Ishikawa (cell line): ENCODE data around the gene MYO5A.

ENCODE experiments used
- FOXM1 ChIP-seq: IDR thresholded peaks from 2 replicates; pipeline ENCODE4 v1.6.1; 2012; ENCODE audit warnings: low read depth, borderline replicate concordance
- YY1 ChIP-seq: IDR thresholded peaks from 2 replicates; pipeline ENCODE4 v1.6.1; 2012; ENCODE audit warnings: low read depth

DNA sequence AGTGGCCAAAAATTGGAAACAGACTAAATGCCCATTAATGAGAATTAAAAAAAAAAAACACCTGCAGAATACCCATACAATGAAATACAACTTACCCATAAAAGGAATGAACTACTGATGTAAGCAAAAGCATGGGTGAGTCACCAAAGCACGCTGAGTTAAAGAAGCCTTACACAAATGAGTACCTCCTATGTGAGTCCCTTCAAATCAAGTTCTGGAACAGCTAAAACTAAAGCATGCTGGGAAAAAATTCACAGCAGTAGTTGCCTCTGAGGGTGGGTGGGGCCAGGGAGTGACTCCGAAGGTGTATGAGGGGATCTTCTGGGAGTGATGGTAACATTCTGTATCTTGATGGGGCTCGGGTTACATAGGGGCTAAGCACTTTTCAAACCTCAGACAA lies 244.5 kb downstream of the MYO5A start:
- no peak for TF ChIP-seq FOXM1
- TF ChIP-seq YY1 = no peak
